ENCODE measurements around the gene LGR5.

The LGR5 gene

GRCh38 chr12:71455028-71455737 lies 15.6 kb downstream of the LGR5 start:
- H3K27ac ChIP-seq: no peak overlapping the region
- peak; percentile 43 for DNase-seq
- TF ChIP-seq CTCF (IDR thresholded peaks at IDR 0.05; ENCODE audit: low read depth, low read length): no peak
- H3K36me3 ChIP-seq: no peaks in the 10 kb centered on the region
- no peaks in the 10 kb centered on the region for H3K9me3 ChIP-seq (ENCODE audit: severe bottlenecking)
- H3K27me3 ChIP-seq (ENCODE audit: insufficient read depth, low read depth, severe bottlenecking): no peaks in the 10 kb centered on the region
- H3K4me3 ChIP-seq (ENCODE audit: low read depth, low read length): no peak overlapping the region

- no peak for DNase-seq
- TF ChIP-seq CTCF (IDR thresholded peaks at IDR 0.05; ENCODE audit: low read depth, low read length): no peak
- Histone ChIP-seq H3K36me3 (no peaks in the 10 kb centered on the region), H3K27me3 (ENCODE audit: insufficient read depth, low read depth, severe bottlenecking) (no peaks in the 10 kb centered on the region), H3K4me3 (ENCODE audit: low read depth, low read length) (no peak overlapping the region), H3K27ac (no peak overlapping the region), H3K9me3 (ENCODE audit: severe bottlenecking) (no peaks in the 10 kb centered on the region)
These were observed 16.7 kb downstream of the LGR5 start for GRCh38 chr12:71456316-71456715.

GRCh38 chr12:71456990-71457389 lies 17.4 kb downstream of the LGR5 start:
- TF ChIP-seq CTCF (IDR thresholded peaks at IDR 0.05; ENCODE audit: low read depth, low read length): no peak
- no peaks in the 10 kb centered on the region for H3K27me3 ChIP-seq (ENCODE audit: insufficient read depth, low read depth, severe bottlenecking)

GRCh38 chr12:71460318-71460717 lies 20.7 kb downstream of the LGR5 start:
- Histone ChIP-seq H3K27me3 (ENCODE audit: insufficient read depth, low read depth, severe bottlenecking) (no peaks in the 10 kb centered on the region), H3K27ac (no peak overlapping the region), H3K9me3 (ENCODE audit: severe bottlenecking) (no peaks in the 10 kb centered on the region), H3K36me3 (no peaks in the 10 kb centered on the region), H3K4me3 (ENCODE audit: low read depth, low read length) (no peak overlapping the region)
- no peak for DNase-seq
- no peak for TF ChIP-seq CTCF (IDR thresholded peaks at IDR 0.05; ENCODE audit: low read depth, low read length)

More at GRCh38 chr12:71456990-71457389, 17.4 kb downstream of the LGR5 start:
- no peak overlapping the region for H3K27ac ChIP-seq
- DNase-seq: no peak
- no peak overlapping the region for H3K4me3 ChIP-seq (ENCODE audit: low read depth, low read length)
- H3K9me3 ChIP-seq (ENCODE audit: severe bottlenecking): no peaks in the 10 kb centered on the region
- H3K36me3 ChIP-seq: no peaks in the 10 kb centered on the region

- no peaks in the 10 kb centered on the region for H3K27me3 ChIP-seq (ENCODE audit: insufficient read depth, low read depth, severe bottlenecking)
- DNase-seq: no peak
- no peak overlapping the region for H3K4me3 ChIP-seq (ENCODE audit: low read depth, low read length)
- H3K36me3 ChIP-seq: no peaks in the 10 kb centered on the region
- no peak overlapping the region for H3K27ac ChIP-seq
- no peaks in the 10 kb centered on the region for H3K9me3 ChIP-seq (ENCODE audit: severe bottlenecking)
- TF ChIP-seq CTCF (IDR thresholded peaks at IDR 0.05; ENCODE audit: low read depth, low read length): no peak
These were observed 21.4 kb downstream of the LGR5 start for GRCh38 chr12:71460850-71461609.

All from WERI-Rb-1 (cell line).